ENCODE results near the gene SSU72.

GRCh38 chr1:1599935-1600860 lies 25.5 kb upstream of the SSU72 start, which contains the start of gene FNDC10:
- TF ChIP-seq POLR2AphosphoS5 (IDR thresholded peaks at IDR 0.05) (no peak), POLR2A (IDR thresholded peaks at IDR 0.05; ENCODE audit: low read depth) (no peak), CTCF (IDR thresholded peaks at IDR 0.05) (no peak), EP300 (IDR thresholded peaks at IDR 0.05) (no peak)

Data from esophagus muscularis mucosa (tissue), 4 donors.